Mesendoderm (in vitro differentiated cells): ENCODE data around the gene IP6K3.

Experiments used
- DNase-seq: peaks from one replicate; pipeline ENCODE4 v3.0.0; 2013
- H2AK5ac ChIP-seq: 2 replicates; pipeline ENCODE4 v1.6.1; 2013; ENCODE audit warnings: low read length, inconsistent platforms
- H2BK120ac ChIP-seq: 2 replicates; pipeline ENCODE4 v1.6.1; 2013; ENCODE audit warnings: low read depth, mild to moderate bottlenecking, low read length, moderate library complexity, mixed read lengths
- H2BK15ac ChIP-seq: replicated peaks from 2 replicates; pipeline ENCODE4 v1.6.1; 2013; ENCODE audit warnings: low read depth, mild to moderate bottlenecking, moderate library complexity
- H2BK5ac ChIP-seq: 2 replicates; pipeline ENCODE4 v1.6.1; 2013; ENCODE audit warnings: low read length, inconsistent platforms
- H3K18ac ChIP-seq: 2 replicates; pipeline ENCODE4 v1.6.1; 2013; ENCODE audit warnings: mild to moderate bottlenecking, low read length, mixed read lengths
- H3K23ac ChIP-seq: one replicate; pipeline ENCODE4 v1.6.1; 2013; ENCODE audit warnings: low read length
- H3K27ac ChIP-seq: 2 replicates; pipeline ENCODE4 v1.5.1; 2013; ENCODE audit warnings: low read depth, mild to moderate bottlenecking, inconsistent platforms, low read length, moderate library complexity
- H3K27me3 ChIP-seq: 2 replicates; pipeline ENCODE4 v1.6.1; 2013; ENCODE audit warnings: low read length, control low read depth, mild to moderate bottlenecking, inconsistent platforms; ENCODE audit not compliant: insufficient read depth, poor library complexity
- H3K36me3 ChIP-seq: 2 replicates; pipeline ENCODE4 v1.6.1; 2013; ENCODE audit warnings: low read length, inconsistent platforms; ENCODE audit not compliant: control insufficient read depth, insufficient read depth
- H3K4ac ChIP-seq: one replicate; pipeline ENCODE4 v1.6.1; 2013; ENCODE audit warnings: low read depth, mild to moderate bottlenecking, low read length, moderate library complexity
- H3K4me1 ChIP-seq: 2 replicates; pipeline ENCODE4 v1.6.1; 2013; ENCODE audit warnings: low read depth, low read length, inconsistent platforms; ENCODE audit not compliant: control insufficient read depth
- H3K4me2 ChIP-seq: 2 replicates; pipeline ENCODE4 v1.6.1; 2013; ENCODE audit warnings: low read length
- H3K4me3 ChIP-seq: 2 replicates; pipeline ENCODE4 v1.5.1; 2013; ENCODE audit warnings: mild to moderate bottlenecking, low read length
- H3K56ac ChIP-seq: one replicate; pipeline ENCODE4 v1.6.1; 2013; ENCODE audit warnings: low read length
- H3K79me1 ChIP-seq: 2 replicates; pipeline ENCODE4 v1.6.1; 2013; ENCODE audit warnings: low read length, inconsistent platforms
- H3K79me2 ChIP-seq: 2 replicates; pipeline ENCODE4 v1.6.1; 2013; ENCODE audit warnings: mild to moderate bottlenecking, low read length; ENCODE audit not compliant: control insufficient read depth, insufficient read depth
- H3K9ac ChIP-seq: 2 replicates; pipeline ENCODE4 v1.6.1; 2013; ENCODE audit warnings: low read length, inconsistent platforms
- H4K5ac ChIP-seq: one replicate; pipeline ENCODE4 v1.6.1; 2013; ENCODE audit warnings: low read length
- H4K8ac ChIP-seq: one replicate; pipeline ENCODE4 v1.6.1; 2013; ENCODE audit warnings: low read depth, mild to moderate bottlenecking, control low read depth, low read length, moderate library complexity
- WGBS: extraction: QIAGEN DNeasy Blood & Tissue Kit; methylation state at CpG from one replicate; pipeline ENCODE4 v1.1.7; 2013; ENCODE audit warnings: low lambda C conversion rate, missing lambda C conversion rate; ENCODE audit not compliant: insufficient coverage; ENCODE audit errors: extremely low coverage; 5-methylcytosine and 5-hydroxymethylcytosine counted together

Gene IP6K3

DNA sequence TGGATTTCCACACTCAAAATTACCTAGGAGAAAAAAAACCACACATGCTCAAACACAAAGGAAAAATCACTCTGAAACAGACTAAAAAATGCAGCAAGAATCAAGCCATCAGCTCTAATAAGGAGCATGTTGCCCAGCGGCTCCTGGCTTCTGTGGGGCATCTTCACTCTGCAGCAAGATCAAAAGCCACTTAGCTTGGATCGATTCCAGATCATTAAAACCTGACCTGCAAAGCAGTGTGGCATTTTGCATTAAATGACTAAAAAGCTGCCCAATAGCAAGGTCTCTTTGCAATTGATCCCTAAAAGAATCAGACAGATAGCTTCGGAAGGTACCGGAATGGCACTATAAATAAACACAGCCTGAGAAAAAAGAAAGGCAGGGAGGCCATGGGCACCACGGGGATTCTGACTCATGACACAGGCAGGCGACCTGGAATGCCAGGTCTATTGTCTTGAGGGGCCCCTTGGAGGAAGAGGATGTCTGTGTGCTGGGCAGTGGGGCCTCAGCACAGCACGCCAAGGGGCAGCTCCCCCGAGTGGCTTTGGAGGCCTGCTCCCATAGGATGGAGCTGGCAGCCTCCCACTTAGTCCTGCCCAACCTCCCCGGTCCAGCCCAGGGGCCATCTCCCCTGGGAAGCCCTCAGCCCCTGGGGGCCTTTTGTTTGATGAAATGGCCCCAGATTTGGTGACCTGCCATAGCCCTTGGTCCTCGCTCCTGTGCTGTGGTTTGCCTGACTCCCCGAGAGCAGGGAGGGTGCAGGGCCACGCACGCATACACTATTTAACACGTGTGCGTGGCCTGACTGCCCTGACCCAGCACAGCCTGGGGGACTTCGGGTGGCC lies 34.6 kb upstream of the IP6K3 start:
- peak; percentile 96 for DNase-seq
- no peak overlapping the region for H2BK15ac ChIP-seq
- H3K36me3 ChIP-seq = peaks cover 17% of the 10 kb centered on the region
- H3K9ac ChIP-seq = peak overlapping the region; percentile 22
- peak overlapping the region; percentile 25 for H2AK5ac ChIP-seq
- no peak overlapping the region for H4K5ac ChIP-seq
- peak overlapping the region; percentile 72 for H3K27ac ChIP-seq
- H3K27me3 ChIP-seq = no peaks in the 10 kb centered on the region
- no peak overlapping the region for H3K4me3 ChIP-seq
- no peak overlapping the region for H3K23ac ChIP-seq
- H3K56ac ChIP-seq = peak overlapping the region; percentile 82
- H3K4me2 ChIP-seq = no peak overlapping the region
- H2BK5ac ChIP-seq = peak overlapping the region; percentile 61
- no CpG with 5 or more reads among the region's 16 CpGs for WGBS
- H3K18ac ChIP-seq = no peak overlapping the region
- no peak overlapping the region for H4K8ac ChIP-seq
- H3K79me2 ChIP-seq = peaks cover 10% of the 10 kb centered on the region
- H3K4ac ChIP-seq = no peak overlapping the region
- H3K79me1 ChIP-seq = peaks cover 12% of the 10 kb centered on the region
- H3K4me1 ChIP-seq = peaks cover 32% of the 10 kb centered on the region
- H2BK120ac ChIP-seq = no peak overlapping the region

DNA sequence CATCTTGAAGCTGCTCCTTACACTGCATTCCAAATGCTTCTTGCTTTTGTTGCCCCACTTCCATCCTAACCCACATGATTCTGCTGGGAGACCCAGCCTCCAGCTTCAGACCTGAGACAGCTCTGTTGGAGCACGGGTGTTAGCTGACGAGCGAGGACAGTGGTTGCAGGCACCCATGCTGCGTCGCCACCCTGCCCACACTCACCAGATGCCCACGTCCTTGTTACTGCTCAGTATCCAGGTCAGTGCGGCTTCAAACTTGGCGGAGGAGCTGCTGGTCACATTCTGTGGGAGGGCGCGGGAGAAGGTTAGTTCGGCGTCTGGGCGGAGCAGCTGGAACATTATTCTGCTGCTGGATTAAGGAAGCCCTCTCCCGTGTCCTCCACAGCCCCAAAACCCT lies 33.2 kb upstream of the IP6K3 start:
- H2BK5ac ChIP-seq = peak overlapping the region; percentile 54
- DNase-seq = no peak
- no peak overlapping the region for H3K4me2 ChIP-seq
- H3K27ac ChIP-seq = peak overlapping the region; percentile 2
- no peak overlapping the region for H3K23ac ChIP-seq
- peak overlapping the region; percentile 82 for H3K56ac ChIP-seq
- peaks cover 2% of the 10 kb centered on the region for H3K79me2 ChIP-seq
- H2AK5ac ChIP-seq = peak overlapping the region; percentile 73
- no peak overlapping the region for H4K5ac ChIP-seq
- H2BK120ac ChIP-seq = no peak overlapping the region
- H3K36me3 ChIP-seq = peaks cover 22% of the 10 kb centered on the region
- no peak overlapping the region for H3K4me3 ChIP-seq
- WGBS = no CpG with 5 or more reads among the region's 14 CpGs
- no peaks in the 10 kb centered on the region for H3K27me3 ChIP-seq
- peaks cover 5% of the 10 kb centered on the region for H3K79me1 ChIP-seq
- no peak overlapping the region for H3K4ac ChIP-seq
- H3K9ac ChIP-seq = peak overlapping the region; percentile 20
- no peak overlapping the region for H2BK15ac ChIP-seq
- peaks cover 30% of the 10 kb centered on the region for H3K4me1 ChIP-seq
- H4K8ac ChIP-seq = no peak overlapping the region
- no peak overlapping the region for H3K18ac ChIP-seq

DNA sequence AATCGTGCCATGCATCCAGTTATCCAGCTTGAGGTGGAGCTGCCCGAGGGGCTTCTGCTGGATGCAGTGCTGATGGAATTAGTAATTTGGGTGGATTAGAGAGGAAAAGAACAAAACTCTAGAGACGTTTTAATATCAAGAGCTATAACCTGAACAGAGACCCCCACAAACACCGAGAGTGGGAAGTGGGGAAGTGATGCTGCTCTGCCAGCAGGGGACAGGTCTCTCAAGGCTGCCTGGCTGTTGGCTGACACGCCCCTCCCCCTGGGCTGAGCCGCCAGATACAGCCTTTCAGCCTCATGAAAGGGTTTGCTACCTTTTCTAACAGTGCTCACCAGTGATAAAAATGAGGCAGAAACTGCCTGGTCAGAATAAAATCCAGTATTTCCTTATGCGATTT lies 32.6 kb upstream of the IP6K3 start:
- no peak overlapping the region for H4K5ac ChIP-seq
- H3K9ac ChIP-seq = no peak overlapping the region
- peaks cover 30% of the 10 kb centered on the region for H3K4me1 ChIP-seq
- no peak overlapping the region for H3K4me2 ChIP-seq
- H3K18ac ChIP-seq = no peak overlapping the region
- H2BK120ac ChIP-seq = no peak overlapping the region
- H4K8ac ChIP-seq = no peak overlapping the region
- H3K36me3 ChIP-seq = peaks cover 23% of the 10 kb centered on the region
- no peak overlapping the region for H3K56ac ChIP-seq
- WGBS = no CpG with 5 or more reads among the region's 7 CpGs
- no peak overlapping the region for H3K23ac ChIP-seq
- H3K79me2 ChIP-seq = no peaks in the 10 kb centered on the region
- peak; percentile 71 for DNase-seq
- no peak overlapping the region for H3K4me3 ChIP-seq
- H3K4ac ChIP-seq = no peak overlapping the region
- no peak overlapping the region for H2BK15ac ChIP-seq
- no peaks in the 10 kb centered on the region for H3K27me3 ChIP-seq
- H2AK5ac ChIP-seq = no peak overlapping the region
- peaks cover 2% of the 10 kb centered on the region for H3K79me1 ChIP-seq
- H3K27ac ChIP-seq = peak overlapping the region; percentile 42
- H2BK5ac ChIP-seq = no peak overlapping the region

DNA sequence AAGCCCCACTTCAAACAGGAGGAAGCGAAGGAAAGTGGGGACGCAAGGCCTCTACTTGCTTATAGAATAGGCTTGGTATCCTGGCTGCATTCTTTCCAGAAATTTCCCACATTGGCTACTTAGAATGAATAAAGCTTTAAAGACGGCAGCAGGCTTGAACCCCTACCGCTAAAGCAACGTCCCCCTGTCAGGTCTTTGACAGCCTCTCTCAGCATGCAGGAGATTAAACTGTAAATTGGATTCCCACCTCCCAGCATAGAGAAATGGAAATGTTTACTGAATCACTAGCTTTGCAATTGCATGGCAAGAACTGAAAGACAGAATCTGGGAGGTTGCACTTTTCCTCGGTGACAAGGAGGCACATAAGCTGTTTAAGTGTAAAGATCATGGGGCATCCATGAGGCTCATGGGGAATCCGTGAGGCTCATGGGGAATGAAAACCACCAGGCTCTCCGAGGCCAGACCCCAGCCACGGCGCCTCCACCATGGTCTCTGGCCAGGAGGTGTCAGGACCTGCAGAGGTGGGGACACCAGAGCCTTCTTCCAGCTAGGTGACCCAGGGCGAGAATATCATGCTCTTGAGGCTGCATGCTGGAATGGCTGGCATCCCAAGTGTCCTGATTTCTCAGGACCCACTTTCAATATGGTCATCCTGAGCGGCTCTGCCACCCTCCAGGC lies 31.9 kb upstream of the IP6K3 start:
- peaks cover 23% of the 10 kb centered on the region for H3K36me3 ChIP-seq
- no peak overlapping the region for H2BK120ac ChIP-seq
- H3K79me2 ChIP-seq = no peaks in the 10 kb centered on the region
- H3K27me3 ChIP-seq = no peaks in the 10 kb centered on the region
- peak overlapping the region; percentile 42 for H3K27ac ChIP-seq
- no peak overlapping the region for H4K5ac ChIP-seq
- DNase-seq = peak; percentile 53
- H3K9ac ChIP-seq = peak overlapping the region; percentile 12
- H3K4ac ChIP-seq = no peak overlapping the region
- no peak overlapping the region for H2BK5ac ChIP-seq
- H3K18ac ChIP-seq = peak overlapping the region; percentile 2
- no peak overlapping the region for H3K4me3 ChIP-seq
- peaks cover 30% of the 10 kb centered on the region for H3K4me1 ChIP-seq
- no peak overlapping the region for H2BK15ac ChIP-seq
- peak overlapping the region; percentile 57 for H3K56ac ChIP-seq
- WGBS = no CpG with 5 or more reads among the region's 12 CpGs
- H2AK5ac ChIP-seq = no peak overlapping the region
- H3K79me1 ChIP-seq = peaks cover 2% of the 10 kb centered on the region
- H4K8ac ChIP-seq = no peak overlapping the region
- no peak overlapping the region for H3K4me2 ChIP-seq
- H3K23ac ChIP-seq = no peak overlapping the region

DNA sequence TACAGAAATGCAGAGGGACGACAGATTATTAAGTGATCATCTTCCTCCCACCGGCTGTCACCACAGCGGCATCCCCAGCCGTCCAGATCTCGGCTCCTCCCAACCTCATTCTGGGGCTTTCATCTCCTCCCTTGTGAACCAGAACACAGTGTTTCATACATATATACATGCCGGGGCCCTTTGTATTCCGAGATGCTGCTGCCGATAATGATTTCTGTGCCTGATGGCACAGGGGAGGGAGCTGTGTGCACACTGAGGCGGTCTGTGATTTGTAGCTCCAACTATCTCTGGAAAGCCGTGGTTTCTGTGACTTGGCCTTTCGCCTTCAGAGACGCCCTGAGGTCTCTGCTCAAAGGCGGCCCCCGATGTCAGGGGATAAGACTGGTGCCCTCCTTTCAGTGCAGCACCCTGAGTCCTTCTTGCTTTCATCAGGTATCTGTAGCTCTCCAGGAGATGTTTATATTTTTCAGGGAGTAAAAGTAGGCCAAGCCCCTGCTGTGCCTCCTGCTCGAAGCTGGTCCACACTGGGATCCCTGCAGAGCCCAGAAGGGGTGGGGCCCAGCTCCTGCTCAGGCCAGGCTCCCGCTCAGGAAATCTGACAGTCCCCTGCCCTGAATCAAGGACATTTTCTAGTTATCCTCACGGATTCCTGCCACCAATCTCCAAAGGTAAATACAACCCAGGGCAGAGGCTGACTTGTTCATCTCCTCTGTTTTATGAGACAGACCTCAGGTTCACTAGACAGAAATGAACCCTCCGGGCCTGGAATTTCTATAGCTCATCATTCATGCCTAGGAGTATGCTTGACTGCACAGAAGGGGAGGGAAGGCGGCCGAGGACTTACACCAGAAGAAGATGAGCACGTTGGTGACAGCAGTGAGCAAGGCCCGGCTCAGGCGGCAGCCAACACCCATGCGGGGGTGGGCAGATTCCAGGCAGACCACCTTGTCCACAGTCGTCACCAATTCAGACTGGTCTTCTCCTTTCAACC lies 31.0 kb upstream of the IP6K3 start:
- WGBS = no CpG with 5 or more reads among the region's 25 CpGs
- Histone ChIP-seq H3K23ac (no peak overlapping the region), H3K79me2 (no peaks in the 10 kb centered on the region), H2BK15ac (no peak overlapping the region), H2AK5ac (no peak overlapping the region), H3K4me3 (no peak overlapping the region), H3K56ac (peak overlapping the region; percentile 57), H3K27me3 (no peaks in the 10 kb centered on the region), H2BK5ac (no peak overlapping the region), H3K27ac (peak overlapping the region; percentile 23), H3K4ac (no peak overlapping the region), H3K4me2 (no peak overlapping the region), H4K5ac (no peak overlapping the region), H3K9ac (peak overlapping the region; percentile 12), H4K8ac (no peak overlapping the region), H2BK120ac (no peak overlapping the region), H3K18ac (peak overlapping the region; percentile 2), H3K36me3 (peaks cover 23% of the 10 kb centered on the region), H3K4me1 (peaks cover 30% of the 10 kb centered on the region), H3K79me1 (peaks cover 2% of the 10 kb centered on the region)
- DNase-seq = no peak
